Mucosa of stomach (tissue), 1 donor: ENCODE data around the gene TSSK6.

Experiments
- H3K27me3 ChIP-seq: one replicate; pipeline ENCODE4 v1.7.0; 2013; ENCODE audit warnings: mild to moderate bottlenecking, low read length; ENCODE audit not compliant: control insufficient read depth, insufficient read depth
- H3K36me3 ChIP-seq: one replicate; pipeline ENCODE4 v1.7.0; 2013; ENCODE audit warnings: low read length; ENCODE audit not compliant: control insufficient read depth, insufficient read depth
- H3K4me1 ChIP-seq: one replicate; pipeline ENCODE4 v1.7.0; 2013; ENCODE audit warnings: mild to moderate bottlenecking, low read length; ENCODE audit not compliant: control insufficient read depth, insufficient read depth
- H3K4me3 ChIP-seq: one replicate; pipeline ENCODE4 v1.7.0; 2013; ENCODE audit warnings: low read length
- H3K9ac ChIP-seq: one replicate; pipeline ENCODE4 v1.7.0; 2013; ENCODE audit warnings: mild to moderate bottlenecking, low read length, moderate library complexity
- H3K9me3 ChIP-seq: one replicate; pipeline ENCODE4 v1.7.0; 2013; ENCODE audit warnings: mild to moderate bottlenecking, low read length, moderate library complexity; ENCODE audit not compliant: control insufficient read depth
- donor health status: Pancreatic carcinoma.

TSSK6 gene

DNA sequence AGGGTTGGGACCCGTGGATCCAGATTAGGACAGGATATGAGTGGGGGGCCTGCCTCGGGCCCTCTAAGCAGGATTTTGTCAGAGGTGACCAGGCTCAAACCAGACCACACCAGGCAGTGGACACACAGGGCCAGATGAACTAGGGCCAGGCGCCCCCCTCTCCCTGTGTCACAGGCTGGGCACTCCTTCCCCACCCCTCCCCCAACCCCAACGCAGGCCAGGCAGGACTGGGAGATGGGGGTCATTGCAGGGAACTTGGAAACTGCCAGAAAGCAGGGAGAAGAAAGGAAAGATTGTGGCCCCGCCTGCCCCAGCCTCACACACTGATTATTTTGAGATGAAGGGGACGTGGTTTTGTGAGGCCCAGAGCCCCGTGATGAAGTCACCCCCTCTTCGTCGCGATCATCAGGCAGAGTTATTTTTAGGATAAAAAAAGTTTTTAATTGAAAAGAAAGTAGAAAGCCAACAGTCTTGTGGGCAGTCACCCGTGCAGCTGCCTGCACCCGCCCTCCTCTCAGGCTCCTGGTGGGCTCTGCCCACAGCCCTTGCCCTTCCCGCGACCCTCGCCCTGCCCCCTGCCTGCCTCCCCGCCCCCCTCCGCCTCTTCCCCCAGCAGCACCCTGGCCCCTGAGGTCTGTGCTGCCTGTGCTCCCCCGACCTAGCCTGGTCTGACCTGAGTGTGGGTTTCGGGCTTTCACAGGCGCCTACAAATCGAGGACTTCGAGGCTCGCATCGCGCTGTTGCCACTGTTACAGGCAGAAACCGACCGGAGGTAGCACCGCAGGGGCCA is 11.4 kb upstream of the TSSK6 start:
- no peaks in the 10 kb centered on the region for H3K27me3 ChIP-seq
- no peak overlapping the region for H3K4me3 ChIP-seq
- no peaks in the 10 kb centered on the region for H3K4me1 ChIP-seq
- no peaks in the 10 kb centered on the region for H3K9me3 ChIP-seq
- H3K9ac ChIP-seq, result no peak overlapping the region
- peaks cover 8% of the 10 kb centered on the region for H3K36me3 ChIP-seq

DNA sequence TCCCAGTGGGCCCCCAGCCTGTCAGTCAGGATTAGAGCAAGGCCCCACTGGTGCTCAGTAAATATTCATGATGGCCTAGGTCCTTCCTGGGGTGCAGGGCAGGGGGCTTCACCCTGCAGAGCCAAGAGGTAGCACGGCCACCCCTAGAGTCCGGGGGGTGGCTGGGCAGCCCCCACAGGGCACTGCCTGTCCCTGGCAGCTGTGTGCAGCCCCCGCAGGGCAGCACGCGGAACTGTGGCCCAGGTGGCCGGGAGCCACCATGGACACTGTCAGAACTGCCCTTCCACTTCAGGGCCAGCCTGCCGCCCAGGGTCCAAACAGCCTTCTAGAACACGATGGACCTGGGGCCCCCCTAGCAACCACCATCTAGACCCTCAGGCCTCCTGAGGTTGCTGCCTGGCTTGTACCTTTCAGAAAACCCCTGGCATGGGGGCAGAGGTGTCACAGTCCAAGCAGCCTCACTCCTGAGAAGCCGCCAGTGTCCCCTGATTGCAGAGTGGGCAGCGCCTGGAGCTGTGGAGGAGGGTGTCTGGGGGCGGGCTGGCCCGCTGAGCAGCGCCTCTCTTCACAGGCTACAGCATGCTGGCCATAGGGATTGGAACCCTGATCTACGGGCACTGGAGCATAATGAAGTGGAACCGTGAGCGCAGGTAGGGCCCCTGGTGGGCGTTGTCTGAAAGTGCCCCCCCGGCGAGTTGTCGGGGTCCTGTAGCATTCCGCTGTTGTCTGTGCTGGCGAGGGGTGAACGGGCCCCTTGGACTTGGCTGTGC is 10.4 kb upstream of the TSSK6 start:
- Histone ChIP-seq H3K4me1 (no peaks in the 10 kb centered on the region), H3K9me3 (no peaks in the 10 kb centered on the region), H3K9ac (no peak overlapping the region), H3K27me3 (no peaks in the 10 kb centered on the region), H3K36me3 (peaks cover 8% of the 10 kb centered on the region), H3K4me3 (no peak overlapping the region)

DNA sequence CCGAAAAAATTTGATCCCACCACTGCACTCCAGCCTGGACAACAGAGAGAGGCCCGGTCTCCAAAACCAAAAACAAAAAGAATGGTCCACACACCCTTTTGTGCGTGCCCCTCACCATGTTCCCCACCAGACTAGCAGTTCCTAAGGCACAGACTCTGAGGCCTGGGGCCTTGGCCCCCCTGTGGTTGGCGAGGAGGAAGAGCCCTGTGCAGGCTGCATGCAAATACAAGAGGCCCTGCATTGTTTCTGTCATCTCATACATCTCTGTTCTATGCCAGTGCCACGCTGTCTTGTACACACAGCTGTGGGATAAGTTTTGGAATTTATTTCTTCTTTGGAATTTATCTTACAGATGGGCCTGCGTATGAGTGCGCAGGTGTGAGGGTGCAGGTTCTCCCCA is 8.7 kb upstream of the TSSK6 start:
- Histone ChIP-seq H3K27me3 (no peaks in the 10 kb centered on the region), H3K9ac (no peak overlapping the region), H3K36me3 (peaks cover 8% of the 10 kb centered on the region), H3K4me1 (no peaks in the 10 kb centered on the region), H3K4me3 (no peak overlapping the region), H3K9me3 (no peaks in the 10 kb centered on the region)

DNA sequence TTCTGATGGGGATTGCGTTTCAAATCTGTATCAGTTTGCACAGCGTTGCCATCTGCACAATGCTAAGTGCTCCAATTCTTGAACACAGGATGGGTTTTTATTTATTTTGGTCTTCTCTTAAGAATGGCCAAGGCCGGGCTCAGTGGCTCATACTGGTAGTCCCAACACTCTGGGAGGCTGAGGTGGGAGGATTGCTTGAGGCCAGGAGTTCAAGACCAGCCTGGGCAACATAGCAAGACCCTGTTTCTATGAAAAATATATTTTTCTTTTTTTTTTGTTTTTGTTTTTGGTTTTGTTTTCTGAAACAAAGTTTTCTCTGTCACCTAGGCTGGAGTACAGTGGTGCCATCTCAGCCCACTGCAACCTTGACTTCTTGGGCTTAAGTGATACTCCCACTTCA is 7.8 kb upstream of the TSSK6 start:
- no peak overlapping the region for H3K9ac ChIP-seq
- H3K36me3 ChIP-seq, result peaks cover 7% of the 10 kb centered on the region
- no peaks in the 10 kb centered on the region for H3K4me1 ChIP-seq
- H3K4me3 ChIP-seq, result no peak overlapping the region
- no peaks in the 10 kb centered on the region for H3K27me3 ChIP-seq
- no peaks in the 10 kb centered on the region for H3K9me3 ChIP-seq

DNA sequence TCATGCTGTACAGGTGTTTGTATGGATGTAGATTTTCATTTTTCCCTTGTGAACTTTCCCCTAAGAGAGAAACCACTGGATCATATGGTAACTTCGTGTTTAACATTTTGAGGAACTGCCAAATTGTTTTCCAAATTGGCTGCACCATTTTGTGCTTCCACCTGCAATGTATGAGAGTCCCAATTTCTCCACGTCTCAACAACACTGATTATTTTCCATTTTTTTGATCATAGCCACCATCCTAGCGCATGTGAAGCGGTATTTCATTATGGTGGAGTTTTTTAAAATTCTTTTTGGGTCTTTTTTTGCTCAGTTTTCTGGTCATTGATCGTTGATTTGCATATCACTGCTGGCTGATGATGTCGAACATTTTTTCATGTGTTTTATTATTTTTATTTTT is 5.6 kb upstream of the TSSK6 start:
- H3K27me3 ChIP-seq, result no peaks in the 10 kb centered on the region
- no peak overlapping the region for H3K4me3 ChIP-seq
- no peaks in the 10 kb centered on the region for H3K9me3 ChIP-seq
- H3K9ac ChIP-seq, result no peak overlapping the region
- no peaks in the 10 kb centered on the region for H3K36me3 ChIP-seq
- H3K4me1 ChIP-seq, result no peaks in the 10 kb centered on the region

DNA sequence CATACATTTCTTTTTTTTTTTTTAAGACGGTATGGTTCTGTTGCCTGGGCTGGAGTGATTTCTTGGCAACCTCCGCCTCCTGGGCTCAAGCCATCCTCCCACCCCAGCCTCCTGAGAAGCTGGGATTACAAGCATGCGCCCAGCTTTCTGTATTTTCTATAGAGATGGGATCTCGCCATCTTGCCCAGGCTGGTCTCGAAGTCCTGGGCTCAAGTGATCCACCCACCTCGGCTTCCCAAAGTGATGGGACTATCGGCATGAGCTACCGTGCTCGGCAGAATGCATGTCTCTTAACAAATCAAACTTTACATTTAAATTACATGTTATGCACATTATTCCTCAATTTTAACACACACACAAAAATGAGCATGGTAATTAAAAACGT is 1.9 kb upstream of the TSSK6 start:
- Histone ChIP-seq H3K4me3 (no peak overlapping the region), H3K9ac (peak overlapping the region; percentile 95)

DNA sequence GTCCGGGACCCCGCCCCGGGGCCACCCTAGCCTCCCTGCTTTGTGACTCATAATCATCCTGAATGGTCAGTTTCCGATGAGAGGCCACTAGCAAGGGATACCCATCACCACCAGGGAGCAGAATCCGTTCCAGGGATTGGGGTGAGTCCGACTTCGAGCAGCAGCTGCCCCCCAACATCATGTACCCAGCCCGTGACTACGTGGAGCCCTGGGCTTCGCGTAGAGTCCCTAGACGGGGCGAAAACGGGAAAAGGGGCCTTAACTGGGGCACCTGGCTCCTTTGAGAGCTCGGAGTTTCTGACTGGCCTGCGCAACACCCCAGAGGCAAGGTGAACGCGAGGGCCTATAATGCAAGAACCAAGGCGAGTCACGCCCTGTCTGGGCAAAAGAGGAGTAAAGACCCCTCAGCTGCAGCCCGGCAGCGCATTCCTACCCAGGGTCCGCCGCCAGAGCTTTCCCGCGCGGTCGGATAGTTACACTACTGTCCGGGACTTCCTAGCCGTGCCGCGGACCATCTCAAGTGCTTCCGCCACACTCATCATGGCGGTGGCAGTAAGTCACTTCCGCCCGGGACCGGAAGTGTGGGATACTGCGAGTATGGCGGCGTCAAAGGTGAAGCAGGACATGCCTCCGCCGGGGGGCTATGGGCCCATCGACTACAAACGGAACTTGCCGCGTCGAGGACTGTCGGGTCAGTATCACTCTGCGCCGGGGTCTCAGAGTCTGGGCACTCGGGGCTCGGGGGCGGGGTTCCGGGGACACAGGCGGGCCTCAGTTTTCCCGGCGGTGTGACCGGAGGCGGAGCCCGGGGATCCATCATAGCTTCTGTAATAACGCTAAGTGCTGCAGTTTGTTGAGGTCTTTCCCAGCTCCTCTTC is 533 bp upstream of the TSSK6 start, which contains the start of gene NDUFA13:
Gene NDUFA13 (plus strand): TSS at position 584 of the 878 bp plus-strand sequence. CDS start 14 bp downstream, at position 598.
- H3K36me3 ChIP-seq, result no peaks in the 10 kb centered on the region
- H3K4me3 ChIP-seq, result peak within 1 kb of the TSS; percentile 97
- H3K9ac ChIP-seq, result peak within 1 kb of the TSS; percentile 95
- peaks cover 7% of the 10 kb centered on the region for H3K4me1 ChIP-seq
- H3K27me3 ChIP-seq, result no peaks in the 10 kb centered on the region
- H3K9me3 ChIP-seq, result no peaks in the 10 kb centered on the region

More for the DNA sequence above, 1.9 kb upstream of the TSSK6 start:
- peaks cover 5% of the 10 kb centered on the region for H3K4me1 ChIP-seq
- H3K27me3 ChIP-seq, result no peaks in the 10 kb centered on the region
- H3K36me3 ChIP-seq, result no peaks in the 10 kb centered on the region
- no peaks in the 10 kb centered on the region for H3K9me3 ChIP-seq

DNA sequence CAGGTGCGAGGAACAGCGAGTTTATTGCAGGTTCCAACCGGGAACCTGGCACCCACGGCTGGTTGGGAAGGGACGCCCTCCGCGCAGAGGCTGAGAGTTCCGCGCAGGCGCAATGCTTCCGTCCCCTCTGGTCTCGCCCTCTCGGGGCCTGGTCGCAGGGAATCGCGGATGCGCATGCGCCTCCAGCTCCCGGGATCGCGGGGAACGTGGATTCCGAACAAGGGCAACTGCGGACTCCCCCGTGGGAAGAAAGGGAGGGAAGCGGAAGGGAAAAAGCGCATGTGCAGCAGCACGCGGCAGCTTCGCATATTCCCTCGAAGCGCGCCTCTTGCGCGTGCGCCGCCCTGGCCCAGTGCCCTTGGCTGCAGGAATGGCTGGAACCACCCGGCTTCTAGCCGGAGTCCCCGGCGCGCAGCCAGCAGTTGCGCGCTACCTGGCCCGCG is 1.1 kb downstream of the TSSK6 start:
- no peak overlapping the region for H3K9ac ChIP-seq
- peaks cover 7% of the 10 kb centered on the region for H3K4me1 ChIP-seq
- no peaks in the 10 kb centered on the region for H3K27me3 ChIP-seq
- H3K4me3 ChIP-seq, result no peak overlapping the region
- H3K9me3 ChIP-seq, result no peaks in the 10 kb centered on the region
- no peaks in the 10 kb centered on the region for H3K36me3 ChIP-seq

DNA sequence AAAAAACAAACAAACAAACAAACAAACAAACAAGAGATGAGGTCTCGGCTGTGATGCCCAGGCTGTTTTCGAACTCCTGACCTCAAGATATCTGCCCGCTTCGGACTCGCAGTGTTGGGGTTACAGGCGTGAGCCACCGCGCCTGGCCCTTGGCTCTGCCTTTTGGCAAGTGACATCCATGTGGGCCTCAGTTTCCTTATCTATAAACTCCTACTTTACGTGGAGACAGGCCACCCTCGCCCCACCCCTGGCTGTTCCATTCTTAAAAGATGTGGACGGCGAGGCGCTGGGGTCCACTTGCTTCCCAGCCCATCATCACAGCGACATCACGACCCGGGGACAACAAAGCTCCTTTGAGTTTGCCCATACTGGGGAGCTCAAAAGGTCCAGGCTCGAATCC is 1.7 kb downstream of the TSSK6 start:
- Histone ChIP-seq H3K9ac (no peak overlapping the region), H3K36me3 (no peaks in the 10 kb centered on the region), H3K4me1 (peaks cover 7% of the 10 kb centered on the region), H3K9me3 (no peaks in the 10 kb centered on the region), H3K27me3 (no peaks in the 10 kb centered on the region), H3K4me3 (no peak overlapping the region)

DNA sequence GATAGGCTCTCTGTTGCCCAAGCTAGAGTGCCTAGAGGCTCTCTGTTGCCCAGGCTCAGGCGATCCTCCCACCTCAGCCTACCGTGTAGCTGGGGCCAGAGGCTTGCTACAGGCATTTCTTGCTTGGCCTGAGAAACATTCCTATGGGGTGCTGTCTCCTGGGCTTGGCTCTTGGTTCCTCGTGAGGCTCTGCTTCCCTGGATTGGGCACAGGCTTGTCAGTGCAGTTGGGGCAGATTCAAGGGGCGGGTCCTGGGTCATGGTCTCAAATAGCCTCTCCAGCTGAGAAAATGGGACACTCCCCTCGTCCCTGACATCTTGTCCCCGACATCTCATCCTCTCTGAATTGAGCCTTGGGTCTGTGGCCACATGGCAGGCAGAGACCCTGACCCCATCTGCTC is 4.9 kb downstream of the TSSK6 start:
- Histone ChIP-seq H3K4me3 (no peak overlapping the region), H3K27me3 (no peaks in the 10 kb centered on the region), H3K9ac (no peak overlapping the region), H3K4me1 (peaks cover 4% of the 10 kb centered on the region), H3K9me3 (no peaks in the 10 kb centered on the region), H3K36me3 (no peaks in the 10 kb centered on the region)

DNA sequence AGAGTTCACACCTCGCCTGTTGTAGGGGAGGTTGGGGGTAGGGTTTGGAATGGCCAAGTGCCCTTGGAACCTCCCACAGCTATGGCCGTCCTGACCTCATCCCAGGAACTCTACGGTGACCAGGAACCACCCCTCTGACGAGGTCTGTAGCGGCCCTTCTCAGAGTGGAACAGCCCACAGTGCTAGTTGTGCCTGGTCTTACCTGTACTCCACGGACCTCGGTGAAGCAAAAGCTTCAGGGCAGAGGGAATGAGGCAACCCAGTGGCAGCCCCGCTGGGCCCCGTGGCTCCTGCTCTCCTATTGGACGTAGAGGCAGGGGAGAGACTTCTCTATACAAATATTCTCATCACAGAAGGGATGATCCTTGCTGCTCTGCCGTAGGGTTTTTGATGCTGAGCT is 7.1 kb downstream of the TSSK6 start:
- H3K9ac ChIP-seq, result no peak overlapping the region
- no peaks in the 10 kb centered on the region for H3K9me3 ChIP-seq
- H3K4me1 ChIP-seq, result peaks cover 3% of the 10 kb centered on the region
- peaks cover 6% of the 10 kb centered on the region for H3K36me3 ChIP-seq
- no peaks in the 10 kb centered on the region for H3K27me3 ChIP-seq
- H3K4me3 ChIP-seq, result no peak overlapping the region
